PC-3 (cell line): Measurements from ENCODE around the gene SP140. TPM values are rescaled to one million over a fixed set of nuclear protein-coding genes. Genes with fewer than 3 reads are reported as not detected.

Source experiments
- ATAC-seq: fragments of 200-7000 bp; cut with Tn5 transposase; 2 replicates; pipeline ENCODE4 v1.9.1; 2020; ENCODE audit warnings: mild to moderate bottlenecking, moderate library complexity
- BruUV-seq: library from RNA; stranded (reverse); fragments of 400-500 nt; replicated peaks from 2 replicates; lab custom pipeline; 2021; lab: Mats Ljungman, UMichigan
- CTCF ChIA-PET: fragments of 300-600 bp; sonication (Branson Sonifier 250); formaldehyde crosslinking; loops from one replicate; lab custom pipeline; 2022; ENCODE audit warnings: antibody characterized with exemption; lab: Charles Lee
- POLR2A ChIA-PET: fragments of 300-600 bp; sonication (Branson Sonifier 250); formaldehyde crosslinking; loops from one replicate; lab custom pipeline; 2022; ENCODE audit warnings: antibody characterized with exemption; ENCODE audit not compliant: unreplicated experiment; lab: Charles Lee
- DNase-seq: peaks from one replicate; pipeline ENCODE4 v3.0.0-alpha.2; 2015
- H2AFZ ChIP-seq: fragments of 300-600 bp; sonication (generic); 2 replicates; pipeline ENCODE4 v1.6.0; 2016; ENCODE audit warnings: antibody characterized with exemption, low read length
- H3F3A ChIP-seq: fragments of 300-600 bp; sonication (generic); one replicate; pipeline ENCODE4 v1.6.0; 2017; ENCODE audit warnings: antibody characterized with exemption, low read length, control low read depth, mild to moderate bottlenecking; ENCODE audit not compliant: unreplicated experiment
- H3K27ac ChIP-seq: fragments of 300-600 bp; sonication (generic); 2 replicates; pipeline ENCODE4 v1.5.1; 2016; ENCODE audit warnings: mild to moderate bottlenecking, low read length
- H3K27me3 ChIP-seq: fragments of 300-600 bp; sonication (generic); 2 replicates; pipeline ENCODE4 v1.6.1; 2016; ENCODE audit warnings: low read length, mixed read lengths
- H3K36me3 ChIP-seq: fragments of 300-600 bp; sonication (generic); 2 replicates; pipeline ENCODE4 v1.6.1; 2016; ENCODE audit warnings: low read depth, mixed run types, low read length, mixed read lengths
- H3K4me1 ChIP-seq: fragments of 300-600 bp; sonication (generic); 2 replicates; pipeline ENCODE4 v1.5.1; 2016; ENCODE audit warnings: low read length; ENCODE audit not compliant: insufficient read depth
- H3K4me2 ChIP-seq: fragments of 300-600 bp; sonication (generic); 2 replicates; pipeline ENCODE4 v1.6.0; 2016; ENCODE audit warnings: low read length
- H3K4me3 ChIP-seq: fragments of 300-600 bp; sonication (generic); 2 replicates; pipeline ENCODE4 v1.5.1; 2016; ENCODE audit warnings: mild to moderate bottlenecking, low read length, mixed read lengths
- H3K79me2 ChIP-seq: fragments of 300-600 bp; sonication (generic); 2 replicates; pipeline ENCODE4 v1.6.1; 2017; ENCODE audit warnings: low read length, mixed read lengths
- H3K9ac ChIP-seq: fragments of 300-600 bp; sonication (generic); 2 replicates; pipeline ENCODE4 v1.6.0; 2016; ENCODE audit warnings: mild to moderate bottlenecking, low read length
- H3K9me2 ChIP-seq: fragments of 300-600 bp; sonication (generic); replicated peaks from 2 replicates; pipeline ENCODE4 v1.6.1; 2016; ENCODE audit warnings: mixed run types, low read length, mixed read lengths
- H3K9me3 ChIP-seq: fragments of 300-600 bp; sonication (generic); 2 replicates; pipeline ENCODE4 v1.6.1; 2016; ENCODE audit warnings: low read length, mixed read lengths
- H4K20me1 ChIP-seq: fragments of 300-600 bp; sonication (generic); 2 replicates; pipeline ENCODE4 v1.6.1; 2016; ENCODE audit warnings: low read length, mixed read lengths
- EZH2 ChIP-seq: fragments of 300-600 bp; sonication (generic); IDR thresholded peaks from one replicate; pipeline ENCODE4 v1.6.1; 2017; ENCODE audit warnings: antibody characterized with exemption, mild to moderate bottlenecking, low read length; ENCODE audit not compliant: unreplicated experiment
- EZH2phosphoT487 ChIP-seq: fragments of 300-600 bp; sonication (generic); IDR thresholded peaks from 2 replicates; pipeline ENCODE4 v1.6.1; 2018; ENCODE audit warnings: mild to moderate bottlenecking, antibody characterized with exemption, low read length, borderline replicate concordance
- intact Hi-C: fragments of 100-400 bp; cut with micrococcal nuclease; formaldehyde crosslinking; loops from 2 replicates; pipeline ENCODE4 v1.9.0; 2023
- total RNA-seq: library from RNA; depleted of rRNA; stranded (reverse); fragments of >200 nt; gene quantifications from 2 replicates; pipeline ENCODE4 v1.2.3, GENCODE V29; 2014
- TF ChIP-seq, protein P1 (sequence below): fragments of 300-600 bp; sonication (generic); conservative IDR thresholded peaks from 2 replicates; pipeline ENCODE4 v1.5.1; 2017; ENCODE audit warnings: antibody characterized with exemption, low read depth, mild to moderate bottlenecking, low read length

SP140 gene
- total RNA-seq, 1 experiment from 2014 or later = not detected

- no peaks in the 10 kb centered on the region for H3K4me1 ChIP-seq
- H2AFZ ChIP-seq = no peak overlapping the region
- no peak overlapping the region for H3K4me3 ChIP-seq
- H3K9me2 ChIP-seq = no peaks in the 10 kb centered on the region
- ChIA-PET POLR2A (no interaction called here), CTCF (no interaction called here)
- no peaks in the 10 kb centered on the region for H4K20me1 ChIP-seq
- no peaks in the 10 kb centered on the region; the same call in 1 of the 2 replicates for H3K36me3 ChIP-seq
- intact Hi-C loops = no loop called here
- no peaks in the 10 kb centered on the region for H3K27me3 ChIP-seq
- H3F3A ChIP-seq = no peaks in the 10 kb centered on the region
- DNase-seq (no peak), ATAC-seq (no peak)
- TF ChIP-seq EZH2 (no peak), EZH2phosphoT487 (no peak)
- TF ChIP-seq, protein P1, sequence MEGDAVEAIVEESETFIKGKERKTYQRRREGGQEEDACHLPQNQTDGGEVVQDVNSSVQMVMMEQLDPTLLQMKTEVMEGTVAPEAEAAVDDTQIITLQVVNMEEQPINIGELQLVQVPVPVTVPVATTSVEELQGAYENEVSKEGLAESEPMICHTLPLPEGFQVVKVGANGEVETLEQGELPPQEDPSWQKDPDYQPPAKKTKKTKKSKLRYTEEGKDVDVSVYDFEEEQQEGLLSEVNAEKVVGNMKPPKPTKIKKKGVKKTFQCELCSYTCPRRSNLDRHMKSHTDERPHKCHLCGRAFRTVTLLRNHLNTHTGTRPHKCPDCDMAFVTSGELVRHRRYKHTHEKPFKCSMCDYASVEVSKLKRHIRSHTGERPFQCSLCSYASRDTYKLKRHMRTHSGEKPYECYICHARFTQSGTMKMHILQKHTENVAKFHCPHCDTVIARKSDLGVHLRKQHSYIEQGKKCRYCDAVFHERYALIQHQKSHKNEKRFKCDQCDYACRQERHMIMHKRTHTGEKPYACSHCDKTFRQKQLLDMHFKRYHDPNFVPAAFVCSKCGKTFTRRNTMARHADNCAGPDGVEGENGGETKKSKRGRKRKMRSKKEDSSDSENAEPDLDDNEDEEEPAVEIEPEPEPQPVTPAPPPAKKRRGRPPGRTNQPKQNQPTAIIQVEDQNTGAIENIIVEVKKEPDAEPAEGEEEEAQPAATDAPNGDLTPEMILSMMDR = no peak
- H3K79me2 ChIP-seq = no peaks in the 10 kb centered on the region
- H3K27ac ChIP-seq = no peak overlapping the region
- no peaks in the 10 kb centered on the region for H3K9me3 ChIP-seq
- no peak overlapping the region for H3K4me2 ChIP-seq
- no TSS peak for BruUV-seq
- H3K9ac ChIP-seq = no peak overlapping the region
Measured at GRCh38 chr2:230202430-230203109, 23.0 kb upstream of the SP140 start.

- no peak for DNase-seq
- Histone ChIP-seq H3K27ac (no peak overlapping the region), H3F3A (no peaks in the 10 kb centered on the region), H3K79me2 (no peaks in the 10 kb centered on the region), H3K9me2 (no peaks in the 10 kb centered on the region), H3K9ac (no peak overlapping the region), H3K27me3 (no peaks in the 10 kb centered on the region), H3K4me3 (no peak overlapping the region), H3K4me1 (no peaks in the 10 kb centered on the region), H3K36me3 (no peaks in the 10 kb centered on the region; the same call in 1 of the 2 replicates), H3K9me3 (no peaks in the 10 kb centered on the region), H3K4me2 (no peak overlapping the region), H4K20me1 (no peaks in the 10 kb centered on the region), H2AFZ (no peak overlapping the region)
- no TSS peak for BruUV-seq
- ChIA-PET POLR2A (no interaction called here), CTCF (no interaction called here)
- TF ChIP-seq, protein P1 = no peak
- TF ChIP-seq EZH2phosphoT487 = no peak
- TF ChIP-seq EZH2 = no peak
- intact Hi-C loops = no loop called here
- no peak for ATAC-seq
Measured at GRCh38 chr2:230203110-230203676, 22.3 kb upstream of the SP140 start.

DNA sequence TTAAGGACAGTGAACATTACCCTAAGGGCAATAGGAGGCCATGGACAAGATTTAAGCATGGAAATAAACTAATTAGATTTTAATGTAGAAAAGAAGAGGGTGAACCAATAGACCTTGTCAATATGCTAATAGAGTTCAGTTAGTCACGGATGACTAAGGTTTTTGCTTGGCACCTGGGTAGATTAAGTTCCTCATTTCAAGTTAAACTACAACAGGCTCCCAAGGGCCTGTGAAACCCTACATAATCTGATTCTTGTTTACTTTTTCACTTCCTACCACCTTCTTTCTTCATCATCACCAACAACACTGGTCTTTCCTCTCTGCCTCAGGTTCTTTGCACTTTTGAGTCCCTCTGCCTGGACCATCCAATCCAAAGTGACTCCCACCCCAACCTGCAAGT lies 20.5 kb upstream of the SP140 start:
- intact Hi-C loops = no loop called here
- no peak overlapping the region for H3K4me2 ChIP-seq
- CTCF ChIA-PET = no interaction called here
- H4K20me1 ChIP-seq = no peaks in the 10 kb centered on the region
- H2AFZ ChIP-seq = no peak overlapping the region
- no peaks in the 10 kb centered on the region for H3K27me3 ChIP-seq
- no peaks in the 10 kb centered on the region for H3K9me3 ChIP-seq
- TF ChIP-seq EZH2 = no peak
- no peak for TF ChIP-seq EZH2phosphoT487
- TF ChIP-seq, protein P1 = no peak
- no TSS peak for BruUV-seq
- ATAC-seq (no peak), DNase-seq (no peak)
- no peak overlapping the region for H3K4me3 ChIP-seq
- H3K27ac ChIP-seq = no peak overlapping the region
- H3F3A ChIP-seq = no peaks in the 10 kb centered on the region
- H3K79me2 ChIP-seq = no peaks in the 10 kb centered on the region
- POLR2A ChIA-PET = interaction anchor here (0.6 kb wide), 1 partner anchor 62 kb away, joined by 5 read pairs; no protein-coding TSS in a partner anchor
- no peaks in the 10 kb centered on the region for H3K9me2 ChIP-seq
- no peaks in the 10 kb centered on the region; the same call in 1 of the 2 replicates for H3K36me3 ChIP-seq
- H3K9ac ChIP-seq = no peak overlapping the region
- no peaks in the 10 kb centered on the region for H3K4me1 ChIP-seq
